Panc1 (cell line): ENCODE measurements around the gene ENTPD2.
A peak's percentile ranks its signal among the peaks of the same experiment; 100 is the strongest.

Experiments used
- POLR2AphosphoS5 ChIP-seq: IDR thresholded peaks from 2 replicates; pipeline ENCODE4 v1.6.1; 2012; ENCODE audit warnings: mild to moderate bottlenecking, low read depth, low read length, moderate library complexity
- TF ChIP-seq, protein P1 (sequence below): fragments of 450-650 bp; IDR thresholded peaks from 2 replicates; pipeline ENCODE4 v1.5.1; 2017; ENCODE audit warnings: mild to moderate bottlenecking

DNA sequence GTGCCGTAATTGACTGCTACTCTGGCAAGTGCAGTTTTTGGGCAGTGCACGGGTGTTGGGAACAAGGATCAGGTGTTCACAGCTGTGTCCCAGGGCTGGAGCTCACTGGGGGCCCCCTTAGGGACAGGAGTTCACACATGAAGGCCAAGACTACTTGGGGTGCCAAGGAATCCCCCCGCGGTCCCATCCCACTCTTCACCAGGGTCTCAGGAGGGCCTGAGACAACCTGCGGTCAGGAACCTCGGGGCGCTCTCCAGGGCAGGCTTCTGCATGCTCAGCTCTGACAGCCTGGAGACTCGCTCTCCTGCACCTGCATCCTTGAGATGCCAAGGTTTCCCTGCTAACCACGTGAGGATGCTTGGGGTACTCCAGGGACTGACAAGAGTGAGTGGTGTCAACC is 30.7 kb upstream of the ENTPD2 start:
- TF ChIP-seq, protein P1, sequence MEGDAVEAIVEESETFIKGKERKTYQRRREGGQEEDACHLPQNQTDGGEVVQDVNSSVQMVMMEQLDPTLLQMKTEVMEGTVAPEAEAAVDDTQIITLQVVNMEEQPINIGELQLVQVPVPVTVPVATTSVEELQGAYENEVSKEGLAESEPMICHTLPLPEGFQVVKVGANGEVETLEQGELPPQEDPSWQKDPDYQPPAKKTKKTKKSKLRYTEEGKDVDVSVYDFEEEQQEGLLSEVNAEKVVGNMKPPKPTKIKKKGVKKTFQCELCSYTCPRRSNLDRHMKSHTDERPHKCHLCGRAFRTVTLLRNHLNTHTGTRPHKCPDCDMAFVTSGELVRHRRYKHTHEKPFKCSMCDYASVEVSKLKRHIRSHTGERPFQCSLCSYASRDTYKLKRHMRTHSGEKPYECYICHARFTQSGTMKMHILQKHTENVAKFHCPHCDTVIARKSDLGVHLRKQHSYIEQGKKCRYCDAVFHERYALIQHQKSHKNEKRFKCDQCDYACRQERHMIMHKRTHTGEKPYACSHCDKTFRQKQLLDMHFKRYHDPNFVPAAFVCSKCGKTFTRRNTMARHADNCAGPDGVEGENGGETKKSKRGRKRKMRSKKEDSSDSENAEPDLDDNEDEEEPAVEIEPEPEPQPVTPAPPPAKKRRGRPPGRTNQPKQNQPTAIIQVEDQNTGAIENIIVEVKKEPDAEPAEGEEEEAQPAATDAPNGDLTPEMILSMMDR = no peak
- 0 out of 2 replicates have a peak, but pooled peaks have one; percentile 29 for TF ChIP-seq POLR2AphosphoS5
